NCI-H2196 treated with DMSO at 0.1 percent for 48 hours (cell line): ENCODE measurements around the gene AEN.

Source experiments
- DNase-seq: peaks from one replicate; lab custom pipeline; 2025; ENCODE audit not compliant: unreplicated experiment; lab: John Stamatoyannopoulos, UW

Gene AEN

GRCh38 chr15:88664151-88664778 lies 43.1 kb downstream of the AEN start:
- no peak for DNase-seq

DNA sequence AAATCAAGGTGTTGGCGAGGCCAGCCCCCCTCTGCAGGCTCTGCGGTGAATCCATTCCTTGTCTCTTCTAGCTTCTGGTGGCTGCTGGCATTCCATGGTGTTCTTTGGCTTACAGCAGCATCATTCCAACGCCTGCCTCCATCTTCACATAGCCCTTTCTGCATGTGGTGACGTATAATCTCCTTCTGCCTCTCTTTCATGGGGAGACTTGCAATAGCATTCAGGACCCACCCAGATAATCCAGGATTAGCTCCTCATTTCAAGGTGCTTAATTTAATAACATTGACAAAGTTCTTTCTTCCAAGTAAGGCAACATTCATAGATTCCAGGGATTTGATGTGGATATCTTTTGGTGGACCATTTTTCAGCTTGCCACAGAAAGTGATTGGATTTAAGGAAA lies 53.5 kb downstream of the AEN start:
- DNase-seq = no peak

DNA sequence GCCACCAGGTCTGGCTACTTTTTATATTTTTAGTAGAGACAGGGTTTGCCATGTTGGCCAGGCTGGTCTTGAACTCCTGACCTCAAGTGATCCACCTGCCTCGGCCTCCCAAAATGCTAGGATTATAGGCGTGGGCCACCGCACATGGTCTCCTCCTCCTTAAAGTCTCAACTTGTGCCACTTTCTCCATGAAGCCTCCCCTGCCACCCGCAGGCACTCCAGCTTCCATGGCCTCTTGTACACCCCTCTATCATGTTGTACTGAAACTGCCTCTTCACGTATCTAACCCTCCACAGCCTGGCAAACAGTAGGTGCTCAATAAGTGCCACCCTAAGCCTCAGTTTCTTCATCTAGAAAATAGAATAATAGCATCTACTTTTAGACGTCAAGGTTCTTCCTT lies 57.6 kb downstream of the AEN start:
- no peak for DNase-seq

- no peak for DNase-seq
Measured at GRCh38 chr15:88680241-88681001, 59.3 kb downstream of the AEN start.

DNA sequence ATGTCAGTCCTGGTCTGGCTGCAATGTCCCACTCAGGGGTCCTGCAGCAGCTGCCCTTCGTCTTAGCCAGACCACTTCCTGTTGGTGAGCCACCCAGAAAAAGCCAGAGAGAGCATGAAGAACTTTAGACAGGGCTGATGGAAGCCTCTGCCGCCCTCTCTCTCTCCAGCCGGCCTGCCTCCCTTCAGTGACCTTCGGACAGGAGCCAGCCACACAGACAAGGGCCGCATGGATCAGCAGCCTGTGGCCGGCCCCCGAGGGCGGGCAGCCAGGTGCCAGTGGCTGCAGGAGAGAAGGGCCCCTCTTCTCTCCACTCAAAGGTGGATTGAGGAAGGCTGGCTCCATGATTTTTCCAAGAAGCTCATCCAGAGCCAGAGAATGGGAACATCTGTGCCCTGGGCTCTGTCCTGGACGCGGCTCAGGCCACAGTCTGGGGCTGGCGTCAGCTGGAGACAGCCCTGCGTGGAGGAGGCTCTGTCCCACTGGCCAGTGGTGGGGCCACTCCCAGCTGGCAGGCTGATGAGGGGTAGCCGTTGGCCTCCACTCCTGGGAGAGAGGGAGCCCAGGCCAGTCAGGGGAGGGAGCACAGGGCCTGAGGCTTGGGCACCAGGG lies 60.6 kb downstream of the AEN start:
- DNase-seq = no peak
